GM19328 (cell line): Measurements from ENCODE around the gene GARS1.
"Not testable (repeated sequence)": the region's sequence is repeated elsewhere in the genome, so short reads cannot be mapped to it uniquely, and the experiment has no call there.

Experiments used
- ATAC-seq: cut with Tn5 transposase; IDR thresholded peaks from one replicate; pipeline ENCODE4 v1.9.1; 2021; ENCODE audit warnings: mild to moderate bottlenecking, moderate library complexity; ENCODE audit not compliant: unreplicated experiment

GARS1 gene

GRCh38 chr7:30570238-30570637 is 24.4 kb upstream of the GARS1 start:
- ATAC-seq = not testable (repeated sequence)

- ATAC-seq = no peak
Measured at GRCh38 chr7:30572212-30572841, 22.4 kb upstream of the GARS1 start.

GRCh38 chr7:30575910-30576309 is 18.8 kb upstream of the GARS1 start:
- ATAC-seq = no peak

GRCh38 chr7:30583181-30583580 is 11.5 kb upstream of the GARS1 start:
- ATAC-seq = no peak

GRCh38 chr7:30584415-30584814 is 10.3 kb upstream of the GARS1 start:
- ATAC-seq = no peak

- no peak for ATAC-seq
Measured at GRCh38 chr7:30584965-30585364, 9.7 kb upstream of the GARS1 start.

- ATAC-seq = no peak
Measured at GRCh38 chr7:30585675-30586074, 9.0 kb upstream of the GARS1 start.

- ATAC-seq = not testable (repeated sequence)
Measured at GRCh38 chr7:30587547-30587946, 7.1 kb upstream of the GARS1 start.

GRCh38 chr7:30589111-30589510 is 5.6 kb upstream of the GARS1 start:
- no peak for ATAC-seq

GRCh38 chr7:30594048-30594539 is 584 bp upstream of the GARS1 start:
- no peak for ATAC-seq

GRCh38 chr7:30595436-30596013 is 847 bp downstream of the GARS1 start:
- ATAC-seq = no peak

GRCh38 chr7:30596014-30596641 is 1.4 kb downstream of the GARS1 start:
- no peak for ATAC-seq

- ATAC-seq = no peak
Measured at GRCh38 chr7:30596721-30597120, 2.0 kb downstream of the GARS1 start.

- ATAC-seq = no peak
Measured at GRCh38 chr7:30598121-30598876, 3.6 kb downstream of the GARS1 start.

- no peak for ATAC-seq
Measured at GRCh38 chr7:30604901-30605300, 10.2 kb downstream of the GARS1 start.

GRCh38 chr7:30605832-30606231 is 11.2 kb downstream of the GARS1 start:
- no peak for ATAC-seq

- ATAC-seq = no peak
Measured at GRCh38 chr7:30612658-30613265, 18.1 kb downstream of the GARS1 start.

- no peak for ATAC-seq
Measured at GRCh38 chr7:30613366-30614325, 19.0 kb downstream of the GARS1 start.

- ATAC-seq = no peak
Measured at GRCh38 chr7:30616318-30616717, 21.6 kb downstream of the GARS1 start.

- ATAC-seq = no peak
Measured at GRCh38 chr7:30617359-30617758, 22.7 kb downstream of the GARS1 start.
